Esophagus muscularis mucosa (tissue), 3 donors: ENCODE results near the gene CDCP2.

Experiments
- CTCF ChIP-seq, 3 experiments: fragments of 200-600 bp in 2 of 3; fragments of 450-650 bp in 1 of 3; sonication (generic) in 2 of 3; IDR thresholded peaks; one replicate each; pipeline ENCODE4 v1.5.1; 2017 to 2019; ENCODE audit warnings: antibody characterized with exemption in 3 of 3, mild to moderate bottlenecking in 2 of 3, moderate library complexity in 1 of 3
- POLR2AphosphoS5 ChIP-seq, 2 donors: sonication (generic); formaldehyde crosslinking; IDR thresholded peaks; one replicate each; pipeline ENCODE4 v1.6.1; 2017; ENCODE audit warnings: antibody characterized with exemption in 2 of 2

- TF ChIP-seq CTCF (IDR thresholded peaks at IDR 0.05), result no peak
- no peak for TF ChIP-seq POLR2AphosphoS5 (IDR thresholded peaks at IDR 0.05)
Measured at GRCh38 chr1:54200519-54200997, 47.8 kb upstream of the CDCP2 start.
